HCEC 1CT (cell line): Measurements from ENCODE around the gene SCG3.

Source experiments
- DNase-seq: peaks from one replicate; pipeline ENCODE4 v3.0.0-alpha.2; 2017

The SCG3 gene

GRCh38 chr15:51680321-51680720, 982 bp upstream of the SCG3 start:
- DNase-seq: no peak

GRCh38 chr15:51687565-51687964, 6.3 kb downstream of the SCG3 start:
- DNase-seq: no peak

- DNase-seq: no peak
Observed at GRCh38 chr15:51688863-51689262, 7.6 kb downstream of the SCG3 start.

GRCh38 chr15:51692154-51692553, 10.9 kb downstream of the SCG3 start:
- no peak for DNase-seq

- no peak for DNase-seq
Observed at GRCh38 chr15:51696566-51696965, 15.3 kb downstream of the SCG3 start.

GRCh38 chr15:51697163-51697562, 15.9 kb downstream of the SCG3 start:
- peak; percentile 13 for DNase-seq

GRCh38 chr15:51699373-51699772, 18.1 kb downstream of the SCG3 start:
- DNase-seq: no peak

- no peak for DNase-seq
Observed at GRCh38 chr15:51702710-51703109, 21.4 kb downstream of the SCG3 start.

- DNase-seq: peak; percentile 34
Observed at GRCh38 chr15:51706291-51706690, 25.0 kb downstream of the SCG3 start.

GRCh38 chr15:51706926-51707608, 25.8 kb downstream of the SCG3 start:
- peak; percentile 42 for DNase-seq

GRCh38 chr15:51708013-51708412, 26.7 kb downstream of the SCG3 start:
- DNase-seq: no peak

GRCh38 chr15:51709031-51709430, 27.7 kb downstream of the SCG3 start:
- DNase-seq: no peak

GRCh38 chr15:51714162-51714561, 32.9 kb downstream of the SCG3 start:
- no peak for DNase-seq

GRCh38 chr15:51714911-51715310, 33.6 kb downstream of the SCG3 start:
- no peak for DNase-seq

- no peak for DNase-seq
Observed at GRCh38 chr15:51718219-51718618, 36.9 kb downstream of the SCG3 start.

- DNase-seq: no peak
Observed at GRCh38 chr15:51718746-51719145, 37.4 kb downstream of the SCG3 start.

- no peak for DNase-seq
Observed at GRCh38 chr15:51720201-51720995, 39.1 kb downstream of the SCG3 start.

- DNase-seq: no peak
Observed at GRCh38 chr15:51721199-51721960, 40.1 kb downstream of the SCG3 start.

GRCh38 chr15:51724199-51724598, 42.9 kb downstream of the SCG3 start:
- DNase-seq: no peak

GRCh38 chr15:51724673-51725072, 43.4 kb downstream of the SCG3 start:
- no peak for DNase-seq

- DNase-seq: peak; percentile 92
Observed at GRCh38 chr15:51726302-51727073, 45.2 kb downstream of the SCG3 start.

- DNase-seq: peak; percentile 59
Observed at GRCh38 chr15:51727141-51727897, 46.0 kb downstream of the SCG3 start.
